Nephron (organoid): ENCODE results near the gene ZNF792.
"Not testable (repeated sequence)": the region's sequence is repeated elsewhere in the genome, so short reads cannot be mapped to it uniquely, and the experiment has no call there.

Experiments used
- H3K27ac Mint-ChIP-seq, 3 experiments: 2 replicates each; pipeline ENCODE4 v1.8.0; 2020; ENCODE audit warnings: mixed read lengths in 3 of 3, mild to moderate bottlenecking in 2 of 3, moderate library complexity in 1 of 3
- H3K27me3 Mint-ChIP-seq: 2 replicates; pipeline ENCODE4 v1.8.0; 2021; ENCODE audit warnings: low read depth, mild to moderate bottlenecking, moderate library complexity, mixed read lengths
- H3K36me3 Mint-ChIP-seq: 2 replicates; pipeline ENCODE4 v1.8.0; 2020; ENCODE audit warnings: low read depth, mixed read lengths
- H3K4me1 Mint-ChIP-seq: 2 replicates; pipeline ENCODE4 v1.8.0; 2020; ENCODE audit warnings: mixed read lengths
- H3K4me3 Mint-ChIP-seq, 3 experiments: 2 replicates each; pipeline ENCODE4 v1.8.0; 2020; ENCODE audit warnings: mild to moderate bottlenecking in 3 of 3, mixed read lengths in 3 of 3, moderate library complexity in 2 of 3
- H3K9me3 Mint-ChIP-seq: 2 replicates; pipeline ENCODE4 v1.8.0; 2020; ENCODE audit warnings: mixed read lengths
- CTCF ChIP-seq, 3 experiments: fragments of 200-600 bp; sonication (generic); IDR thresholded peaks; one replicate each; pipeline ENCODE4 v1.5.0; 2021; ENCODE audit warnings: antibody characterized with exemption in 3 of 3; ENCODE audit not compliant: unreplicated experiment in 3 of 3

ZNF792 gene

GRCh38 chr19:34979819-34980640 lies 16.0 kb upstream of the ZNF792 start:
- peaks cover 14% of the 10 kb centered on the region for H3K9me3 Mint-ChIP-seq

GRCh38 chr19:34976611-34977010 lies 12.6 kb upstream of the ZNF792 start:
- Mint-ChIP-seq H3K27ac (no peak overlapping the region), H3K9me3 (peaks cover 3% of the 10 kb centered on the region), H3K4me1 (peaks cover 6% of the 10 kb centered on the region), H3K27me3 (peaks cover 20% of the 10 kb centered on the region), H3K4me3 (no peak overlapping the region), H3K36me3 (no peaks in the 10 kb centered on the region)
- TF ChIP-seq CTCF (IDR thresholded peaks at IDR 0.05; ENCODE audit: unreplicated experiment in 3 of 3), result no peak

More at GRCh38 chr19:34979819-34980640, 16.0 kb upstream of the ZNF792 start:
- no peak for TF ChIP-seq CTCF (IDR thresholded peaks at IDR 0.05; ENCODE audit: unreplicated experiment in 3 of 3)
- Mint-ChIP-seq H3K27ac (no peak overlapping the region), H3K27me3 (peaks cover 10% of the 10 kb centered on the region), H3K36me3 (no peaks in the 10 kb centered on the region), H3K4me1 (peaks cover 6% of the 10 kb centered on the region), H3K4me3 (no peak overlapping the region)

- Mint-ChIP-seq H3K9me3 (peaks cover 7% of the 10 kb centered on the region), H3K4me3 (no peak overlapping the region), H3K27ac (no peak overlapping the region), H3K27me3 (peaks cover 18% of the 10 kb centered on the region), H3K36me3 (no peaks in the 10 kb centered on the region), H3K4me1 (peaks cover 6% of the 10 kb centered on the region)
- no peak for TF ChIP-seq CTCF (IDR thresholded peaks at IDR 0.05; ENCODE audit: unreplicated experiment in 3 of 3)
Observed at GRCh38 chr19:34975056-34975455, 11.0 kb upstream of the ZNF792 start.

- Mint-ChIP-seq H3K27ac (no peak overlapping the region), H3K4me1 (peaks cover 6% of the 10 kb centered on the region), H3K36me3 (no peaks in the 10 kb centered on the region), H3K9me3 (peaks cover 10% of the 10 kb centered on the region), H3K4me3 (no peak overlapping the region), H3K27me3 (peaks cover 15% of the 10 kb centered on the region)
- no peak for TF ChIP-seq CTCF (IDR thresholded peaks at IDR 0.05; ENCODE audit: unreplicated experiment in 3 of 3)
Observed at GRCh38 chr19:34974646-34975045, 10.6 kb upstream of the ZNF792 start.

- peaks cover 10% of the 10 kb centered on the region for H3K9me3 Mint-ChIP-seq
- H3K4me3 Mint-ChIP-seq, result no peak overlapping the region
- H3K27ac Mint-ChIP-seq, result no peak overlapping the region
- H3K36me3 Mint-ChIP-seq, result no peaks in the 10 kb centered on the region
- peaks cover 15% of the 10 kb centered on the region for H3K27me3 Mint-ChIP-seq
- TF ChIP-seq CTCF (IDR thresholded peaks at IDR 0.05; ENCODE audit: unreplicated experiment in 3 of 3), result no peak
- H3K4me1 Mint-ChIP-seq, result peaks cover 6% of the 10 kb centered on the region
Observed at GRCh38 chr19:34972163-34972705, 8.2 kb upstream of the ZNF792 start.

- not testable (repeated sequence) for H3K36me3 Mint-ChIP-seq, H3K4me1 Mint-ChIP-seq, H3K4me3 Mint-ChIP-seq, H3K27ac Mint-ChIP-seq
- Mint-ChIP-seq H3K9me3 (peaks cover 17% of the 10 kb centered on the region), H3K27me3 (peaks cover 11% of the 10 kb centered on the region)
Observed at GRCh38 chr19:34970185-34970780, 6.3 kb upstream of the ZNF792 start.
